Bronchial epithelial cell (primary cell): ENCODE results near the gene PATZ1. TPM values are rescaled to one million over a fixed set of nuclear protein-coding genes. Genes with fewer than 3 reads are reported as not detected.

Experiments
- DNase-seq: peaks from one replicate; pipeline ENCODE4 v3.0.0-alpha.2; 2010; ENCODE audit warnings: low read depth
- FAIRE-seq: peaks from 2 replicates; lab custom pipeline; 2011; peaks lifted over from hg19 to GRCh38; lab: Jason Lieb, UNC
- H3K27me3 ChIP-seq: 2 replicates; pipeline ENCODE4 v1.5.1; 2011; ENCODE audit warnings: low read length; ENCODE audit not compliant: control insufficient read depth, insufficient read depth
- H3K36me3 ChIP-seq: 2 replicates; pipeline ENCODE4 v1.5.1; 2011; ENCODE audit warnings: low read length; ENCODE audit not compliant: control insufficient read depth, insufficient read depth
- H3K4me3 ChIP-seq: 2 replicates; pipeline ENCODE4 v1.5.1; 2011; ENCODE audit warnings: mild to moderate bottlenecking, low read depth, low read length, control low read depth
- total RNA-seq: library from RNA; depleted of rRNA; stranded (reverse); fragments of >200 nt; gene quantifications from 2 replicates; pipeline ENCODE4 v1.2.1, GENCODE V29; 2014
- TF ChIP-seq, protein P1 (sequence below): IDR thresholded peaks from 2 replicates; pipeline ENCODE4 v1.5.1; 2011; ENCODE audit warnings: mild to moderate bottlenecking, moderate library complexity, low read length, control low read depth, inconsistent platforms; ENCODE audit not compliant: insufficient read depth, severe bottlenecking

PATZ1 gene
- total RNA-seq, 1 donor from 2014 or later: 5.3 TPM

DNA sequence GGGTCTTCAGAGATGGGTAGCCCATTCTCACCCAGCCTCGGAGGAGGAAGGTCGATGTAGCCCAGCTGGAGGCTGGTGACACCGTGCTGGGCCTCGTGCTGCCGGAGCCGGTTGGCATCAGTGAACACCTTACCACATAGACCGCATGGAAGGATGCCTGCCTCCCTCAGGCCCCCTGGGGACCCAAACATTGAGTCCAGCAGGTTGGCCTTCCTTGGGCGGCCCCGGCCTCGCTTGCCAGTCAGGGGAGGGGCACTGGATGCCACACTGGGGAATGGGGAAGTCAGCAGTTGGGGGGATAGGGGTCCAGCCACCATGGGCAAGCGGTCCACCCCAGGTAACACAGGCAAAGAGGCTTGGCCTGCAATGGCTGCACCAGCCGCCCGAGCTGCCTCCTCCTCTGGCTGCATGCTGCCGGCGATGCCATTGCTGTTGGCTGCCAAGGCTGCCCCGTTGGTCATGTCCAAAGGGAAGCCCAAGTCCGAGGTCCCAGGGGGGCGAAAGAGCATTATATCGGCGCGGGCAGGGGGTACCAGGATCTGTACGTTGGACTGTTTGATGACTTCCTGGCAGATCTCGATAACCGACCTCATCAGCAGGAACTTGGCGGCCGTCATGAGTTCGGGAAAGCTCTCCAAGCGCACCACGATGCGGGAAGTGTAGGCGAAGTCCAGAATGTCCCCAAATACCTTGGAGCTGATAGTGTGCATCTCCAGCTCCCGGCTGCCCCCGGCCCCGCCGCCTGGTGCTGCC, 1.4 kb downstream of the PATZ1 start:
- H3K27me3 ChIP-seq: no peaks in the 10 kb centered on the region
- H3K36me3 ChIP-seq: peaks cover 2% of the 10 kb centered on the region
- FAIRE-seq: no peak
- DNase-seq: no peak
- TF ChIP-seq, protein P1, sequence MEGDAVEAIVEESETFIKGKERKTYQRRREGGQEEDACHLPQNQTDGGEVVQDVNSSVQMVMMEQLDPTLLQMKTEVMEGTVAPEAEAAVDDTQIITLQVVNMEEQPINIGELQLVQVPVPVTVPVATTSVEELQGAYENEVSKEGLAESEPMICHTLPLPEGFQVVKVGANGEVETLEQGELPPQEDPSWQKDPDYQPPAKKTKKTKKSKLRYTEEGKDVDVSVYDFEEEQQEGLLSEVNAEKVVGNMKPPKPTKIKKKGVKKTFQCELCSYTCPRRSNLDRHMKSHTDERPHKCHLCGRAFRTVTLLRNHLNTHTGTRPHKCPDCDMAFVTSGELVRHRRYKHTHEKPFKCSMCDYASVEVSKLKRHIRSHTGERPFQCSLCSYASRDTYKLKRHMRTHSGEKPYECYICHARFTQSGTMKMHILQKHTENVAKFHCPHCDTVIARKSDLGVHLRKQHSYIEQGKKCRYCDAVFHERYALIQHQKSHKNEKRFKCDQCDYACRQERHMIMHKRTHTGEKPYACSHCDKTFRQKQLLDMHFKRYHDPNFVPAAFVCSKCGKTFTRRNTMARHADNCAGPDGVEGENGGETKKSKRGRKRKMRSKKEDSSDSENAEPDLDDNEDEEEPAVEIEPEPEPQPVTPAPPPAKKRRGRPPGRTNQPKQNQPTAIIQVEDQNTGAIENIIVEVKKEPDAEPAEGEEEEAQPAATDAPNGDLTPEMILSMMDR: no peak
- peak overlapping the region; percentile 53 for H3K4me3 ChIP-seq

DNA sequence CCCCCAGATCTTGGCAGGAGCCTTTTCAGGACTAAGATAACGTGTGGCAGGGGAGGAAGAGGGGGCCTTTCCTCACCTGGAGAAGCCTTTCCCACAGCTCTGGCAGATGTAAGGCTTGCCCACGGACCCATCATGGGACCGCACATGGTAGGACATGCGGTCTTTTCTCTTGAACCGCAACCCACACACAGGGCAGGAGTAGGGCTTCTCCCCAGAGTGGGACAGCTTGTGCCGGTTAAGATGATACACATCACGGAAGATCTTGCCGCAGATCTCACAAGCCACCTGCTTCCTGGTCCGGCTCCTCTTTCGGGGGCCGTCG, 1.9 kb downstream of the PATZ1 start:
- TF ChIP-seq, protein P1: no peak
- no peak for FAIRE-seq
- H3K27me3 ChIP-seq: no peaks in the 10 kb centered on the region
- H3K36me3 ChIP-seq: peaks cover 2% of the 10 kb centered on the region
- no peak for DNase-seq
- H3K4me3 ChIP-seq: peak overlapping the region; percentile 7

DNA sequence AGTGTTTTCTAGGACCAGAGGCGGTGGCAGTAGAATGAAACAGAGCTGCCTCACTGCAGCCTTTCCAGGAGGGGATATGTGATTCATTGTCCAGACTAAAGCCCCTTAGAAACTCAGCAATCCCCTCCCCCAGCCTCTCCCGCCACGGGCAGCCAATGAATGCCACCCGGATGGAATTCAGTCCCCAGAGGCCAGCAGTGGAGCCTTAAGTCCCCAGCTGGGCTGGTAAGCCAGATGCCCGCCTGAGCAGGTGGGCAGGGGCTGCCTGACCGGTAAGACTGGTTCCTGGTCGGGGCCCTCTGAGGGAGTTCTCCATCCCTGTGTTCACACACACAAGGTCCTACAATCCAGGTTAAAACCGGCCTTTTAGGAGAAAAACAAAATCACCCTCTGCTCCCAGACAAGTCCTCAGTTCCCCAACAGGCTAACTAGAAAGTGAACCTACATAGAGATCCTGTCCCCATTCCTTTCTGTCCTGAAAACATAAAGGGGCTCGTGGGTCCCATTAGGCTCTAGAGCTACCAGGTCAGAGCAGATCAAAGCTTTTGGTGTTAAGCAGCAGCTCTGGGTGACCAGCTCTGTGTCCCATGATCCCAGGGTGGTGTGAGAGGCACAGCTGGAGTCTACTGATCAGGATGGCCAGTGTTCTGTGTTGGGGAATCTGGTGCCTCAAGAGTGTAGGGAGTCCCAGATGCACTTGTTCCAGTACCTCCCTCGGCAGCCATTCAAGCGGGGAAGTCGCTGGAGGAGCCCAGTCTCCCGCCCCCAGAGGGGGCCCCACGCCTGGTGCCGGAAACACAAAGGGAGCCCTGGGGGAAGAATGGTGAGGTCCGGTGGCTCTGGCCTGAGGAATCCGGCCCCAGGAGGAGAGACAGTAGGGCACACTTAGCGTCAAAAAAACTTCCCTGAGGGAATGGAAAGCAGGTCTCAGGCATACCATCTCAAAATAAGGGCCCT, 2.6 kb downstream of the PATZ1 start:
- TF ChIP-seq, protein P1: no peak
- H3K4me3 ChIP-seq: peak overlapping the region; percentile 15
- FAIRE-seq: no peak
- peaks cover 2% of the 10 kb centered on the region for H3K36me3 ChIP-seq
- no peaks in the 10 kb centered on the region for H3K27me3 ChIP-seq
- peak; percentile 62 for DNase-seq

DNA sequence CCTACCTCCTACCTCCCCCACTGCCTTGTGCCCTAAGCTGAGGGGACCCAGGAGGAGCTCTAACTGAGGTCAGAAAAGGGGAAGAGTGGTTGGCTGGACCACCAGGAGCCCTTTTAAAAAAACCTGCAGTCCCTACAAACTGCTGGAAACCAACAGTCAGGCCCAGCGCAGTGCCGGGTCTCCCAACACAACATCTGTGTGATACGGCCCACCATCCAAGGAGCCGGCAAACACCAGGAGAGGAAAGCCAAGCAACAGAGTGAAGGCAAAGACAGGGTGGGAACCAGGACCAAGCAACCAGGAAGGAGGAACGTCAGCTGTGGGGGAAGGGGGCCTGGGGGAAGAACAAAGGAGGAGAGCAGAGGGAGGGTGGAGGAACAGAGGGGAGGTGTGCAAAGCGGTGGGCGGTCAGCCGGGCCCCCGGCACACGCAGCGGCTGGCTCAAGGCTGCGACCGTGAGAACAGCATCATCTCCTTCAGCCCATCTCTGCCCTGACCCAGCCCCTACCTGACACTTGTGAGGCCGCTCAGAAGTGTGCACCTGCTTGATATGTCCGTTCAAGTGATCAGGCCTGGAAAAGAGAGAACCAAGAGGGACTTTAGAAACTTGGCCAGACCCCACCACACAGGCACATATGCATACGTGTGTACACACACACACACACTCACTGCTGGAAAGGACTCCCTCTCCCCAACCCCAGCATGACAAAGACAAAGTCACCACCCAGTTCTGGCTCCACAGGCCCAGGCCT, 3.6 kb downstream of the PATZ1 start:
- FAIRE-seq: no peak
- TF ChIP-seq, protein P1: no peak
- Histone ChIP-seq H3K36me3 (peaks cover 2% of the 10 kb centered on the region), H3K4me3 (no peak overlapping the region), H3K27me3 (no peaks in the 10 kb centered on the region)
- DNase-seq: no peak

DNA sequence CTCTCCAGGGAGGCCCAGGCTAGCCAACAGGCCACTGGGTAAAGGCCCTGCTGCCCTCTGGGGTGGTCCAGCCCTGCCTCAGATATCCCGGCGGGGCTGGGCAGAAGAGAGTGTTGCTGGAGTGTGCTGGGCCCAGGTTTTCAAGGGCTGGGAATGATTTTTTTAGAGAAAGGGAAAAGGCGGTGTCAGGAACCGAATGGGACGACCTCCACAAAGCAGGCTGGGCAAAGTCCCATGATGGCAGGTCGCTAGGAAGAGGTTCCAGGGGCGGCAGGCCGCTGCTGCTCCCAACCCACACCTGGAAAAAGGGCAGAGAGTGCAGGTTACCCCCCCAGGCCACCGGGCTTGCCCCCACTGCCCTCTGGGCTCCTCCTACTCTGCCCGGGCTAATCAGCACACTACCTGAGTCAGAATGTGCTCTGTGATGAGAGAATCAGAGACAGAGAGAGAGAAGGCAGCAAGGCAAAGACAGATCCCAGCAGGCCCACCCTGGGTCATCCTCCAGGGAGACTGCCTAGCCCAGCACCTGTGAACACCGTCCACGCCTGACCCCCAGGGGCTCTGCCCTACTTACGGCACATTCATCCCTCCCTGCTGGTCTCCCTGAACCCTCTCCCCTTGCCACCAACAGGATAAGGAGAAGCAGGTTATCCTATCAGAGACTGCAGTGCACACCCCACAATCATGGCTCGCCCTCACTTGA, 4.6 kb downstream of the PATZ1 start:
- DNase-seq (no peak), FAIRE-seq (no peak)
- Histone ChIP-seq H3K27me3 (no peaks in the 10 kb centered on the region), H3K36me3 (peaks cover 2% of the 10 kb centered on the region), H3K4me3 (no peak overlapping the region)
- TF ChIP-seq, protein P1: no peak
